Keratinocyte (primary cell): ENCODE data around the gene LRRC42.

Experiments used
- EZH2 ChIP-seq: IDR thresholded peaks from one replicate; pipeline ENCODE4 v1.6.1; 2012; ENCODE audit warnings: inconsistent platforms, mild to moderate bottlenecking, low read length, moderate library complexity
- TF ChIP-seq, protein P1 (sequence below), 3 experiments: IDR thresholded peaks in 1 of 3; conservative IDR thresholded peaks in 1 of 3; optimal IDR thresholded peaks in 1 of 3; 2 replicates in 2 of 3; 3 replicates in 1 of 3; pipeline versions ENCODE3 to v1.5.1; 2011; ENCODE audit warnings: low read length in 3 of 3, mild to moderate bottlenecking in 3 of 3, moderate library complexity in 2 of 3, control low read depth in 1 of 3, inconsistent platforms in 1 of 3; ENCODE audit not compliant: insufficient read depth in 2 of 3; ENCODE audit errors: extremely low read depth in 1 of 3

DNA sequence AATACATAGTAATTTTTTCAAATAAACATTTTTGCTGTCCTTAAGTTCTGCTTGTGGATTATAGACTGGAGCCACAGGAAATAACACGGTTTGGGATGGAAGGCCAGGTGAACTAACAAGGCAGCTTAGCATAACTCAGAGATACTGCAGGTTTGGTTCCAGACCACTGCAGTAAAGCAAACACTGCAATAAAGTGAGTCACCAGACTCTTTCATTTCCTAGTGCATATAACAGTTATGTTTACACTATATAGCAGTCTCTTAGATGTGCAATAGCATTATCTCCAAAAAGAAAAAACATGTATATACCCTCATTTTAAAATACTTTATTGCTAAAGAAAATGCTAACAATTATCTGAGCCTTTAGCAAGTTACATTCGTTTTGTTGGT, 22.0 kb downstream of the LRRC42 start:
- TF ChIP-seq, protein P1, sequence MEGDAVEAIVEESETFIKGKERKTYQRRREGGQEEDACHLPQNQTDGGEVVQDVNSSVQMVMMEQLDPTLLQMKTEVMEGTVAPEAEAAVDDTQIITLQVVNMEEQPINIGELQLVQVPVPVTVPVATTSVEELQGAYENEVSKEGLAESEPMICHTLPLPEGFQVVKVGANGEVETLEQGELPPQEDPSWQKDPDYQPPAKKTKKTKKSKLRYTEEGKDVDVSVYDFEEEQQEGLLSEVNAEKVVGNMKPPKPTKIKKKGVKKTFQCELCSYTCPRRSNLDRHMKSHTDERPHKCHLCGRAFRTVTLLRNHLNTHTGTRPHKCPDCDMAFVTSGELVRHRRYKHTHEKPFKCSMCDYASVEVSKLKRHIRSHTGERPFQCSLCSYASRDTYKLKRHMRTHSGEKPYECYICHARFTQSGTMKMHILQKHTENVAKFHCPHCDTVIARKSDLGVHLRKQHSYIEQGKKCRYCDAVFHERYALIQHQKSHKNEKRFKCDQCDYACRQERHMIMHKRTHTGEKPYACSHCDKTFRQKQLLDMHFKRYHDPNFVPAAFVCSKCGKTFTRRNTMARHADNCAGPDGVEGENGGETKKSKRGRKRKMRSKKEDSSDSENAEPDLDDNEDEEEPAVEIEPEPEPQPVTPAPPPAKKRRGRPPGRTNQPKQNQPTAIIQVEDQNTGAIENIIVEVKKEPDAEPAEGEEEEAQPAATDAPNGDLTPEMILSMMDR (optimal IDR thresholded peaks at IDR 0.05 in 1 of 3, IDR thresholded peaks at IDR 0.05 in 1 of 3, conservative IDR thresholded peaks at IDR 0.05 in 1 of 3; ENCODE audit: extremely low read depth in 1 of 3, insufficient read depth in 2 of 3, low read length in 3 of 3) = no peak
- no peak for TF ChIP-seq EZH2
